ENCODE data around the gene SUZ12. TPM values are rescaled to one million over a fixed set of nuclear protein-coding genes. Genes with fewer than 3 reads are reported as not detected.

The SUZ12 gene
- total RNA-seq, 4 donors from 2014 or later, result 9.7 to 53.9 (median 34.4) TPM

Small RNA genes lying within 50 kb of the gene (small RNA-seq; reads per million reads assigned to genes)
- gene AC090616.4 (not detected), gene RNA5SP437 (not detected)

Other genes starting within 250 kb of the SUZ12 start
- gene COPRS, start 77.8 kb upstream of the SUZ12 start, total RNA-seq, result 100 to 1,000 TPM in 1 of 4 donors, 10 to 100 TPM in 3; 36.5 to 114 (median 58.1) TPM
- gene UTP6, start 35.3 kb upstream of the SUZ12 start, total RNA-seq, result 10 to 100 TPM; 18.2 to 68.6 (median 38.4) TPM
- 100 to 1,000 TPM in 1 of 4 donors, 10 to 100 TPM in 3; 12.0 to 105 (median 24.9) TPM for gene LRRC37B, start 70.4 kb downstream of the SUZ12 start, total RNA-seq
- gene RHOT1, start 205.5 kb downstream of the SUZ12 start, total RNA-seq, result 10 to 100 TPM; 15.6 to 86.2 (median 53.8) TPM